ENCODE data around the gene ITGB1. TPM values are rescaled to one million over a fixed set of nuclear protein-coding genes. Genes with fewer than 3 reads are reported as not detected.

Gene ITGB1
- total RNA-seq, 2 experiments from 2014 or later = 82.4 to 82.9 TPM

- intact Hi-C loops (cut with DNase I, micrococcal nuclease) = loop anchor here in 1 of 2 experiments (10.0 kb wide), 1 partner anchor 568 kb away; no protein-coding TSS in a partner anchor
- Mint-ChIP-seq H3K27ac (peak overlapping the region; percentile 82), H3K36me3 (ENCODE audit: low read depth) (peaks cover 16% of the 10 kb centered on the region), H3K27me3 (no peaks in the 10 kb centered on the region), H3K4me3 (peak overlapping the region; percentile 90), H3K9me3 (no peaks in the 10 kb centered on the region), H3K4me1 (ENCODE audit: low read depth) (peaks cover 85% of the 10 kb centered on the region)
- peaks cover 30% of the 10 kb centered on the region for H3K4me1 ChIP-seq (ENCODE audit: insufficient read depth, low read length)
- H3K27ac ChIP-seq (ENCODE audit: low read depth in 1 of 2, low read length in 2 of 2) = no peak overlapping the region
- TF ChIP-seq CTCF (IDR thresholded peaks at IDR 0.05) = no peak
- H3K9me3 ChIP-seq (ENCODE audit: control insufficient read depth in 1 of 2, insufficient read depth in 1 of 2, low read length in 2 of 2) = no peaks in the 10 kb centered on the region
- ChIA-PET POLR2A (interaction anchor here (0.6 to 1.0 kb wide), 3 partner anchors 8 to 186 kb away, joined by 3 read pairs; no protein-coding TSS in a partner anchor), CTCF (interaction anchor here (0.6 to 1.2 kb wide), 5 partner anchors 17 to 607 kb away, joined by 3 to 5 read pairs (median 3); no protein-coding TSS in a partner anchor)
- H3K27me3 ChIP-seq (ENCODE audit: control insufficient read depth in 1 of 2, insufficient read depth in 2 of 2, low read length in 2 of 2) = no peaks in the 10 kb centered on the region
- ATAC-seq (ENCODE audit: poor library complexity) = no peak
- H3K36me3 ChIP-seq (ENCODE audit: insufficient read depth, low read length) = no peaks in the 10 kb centered on the region
- H3K4me3 ChIP-seq (ENCODE audit: low read length) = peak overlapping the region; percentile 93
- DNase-seq = no peak
Observed at GRCh38 chr10:32952541-32953276, 5.3 kb downstream of the ITGB1 start.

- Mint-ChIP-seq H3K4me3 (peak overlapping the region; percentile 30), H3K27me3 (no peaks in the 10 kb centered on the region), H3K4me1 (ENCODE audit: low read depth) (peaks cover 91% of the 10 kb centered on the region), H3K27ac (no peak overlapping the region), H3K36me3 (ENCODE audit: low read depth) (peaks cover 14% of the 10 kb centered on the region), H3K9me3 (no peaks in the 10 kb centered on the region)
- POLR2A ChIA-PET = interaction anchor here (0.7 to 1.3 kb wide), 3 partner anchors 14 to 187 kb away, joined by 3 to 4 read pairs (median 3); no protein-coding TSS in a partner anchor
- Histone ChIP-seq H3K4me1 (ENCODE audit: insufficient read depth, low read length) (peaks cover 28% of the 10 kb centered on the region), H3K4me3 (ENCODE audit: low read length) (peak overlapping the region; percentile 21), H3K27ac (ENCODE audit: low read depth in 1 of 2, low read length in 2 of 2) (no peak overlapping the region), H3K36me3 (ENCODE audit: insufficient read depth, low read length) (no peaks in the 10 kb centered on the region), H3K9me3 (ENCODE audit: control insufficient read depth in 1 of 2, insufficient read depth in 1 of 2, low read length in 2 of 2) (no peaks in the 10 kb centered on the region), H3K27me3 (ENCODE audit: control insufficient read depth in 1 of 2, insufficient read depth in 2 of 2, low read length in 2 of 2) (no peaks in the 10 kb centered on the region)
- ATAC-seq (ENCODE audit: poor library complexity) (no peak), DNase-seq (no peak)
- TF ChIP-seq CTCF (IDR thresholded peaks at IDR 0.05) = no peak
- intact Hi-C loops (cut with DNase I, micrococcal nuclease) = loop anchor here in 1 of 2 experiments (10.0 kb wide), 1 partner anchor 567 kb away; no protein-coding TSS in a partner anchor
- CTCF ChIA-PET = interaction anchor here (0.7 to 1.2 kb wide), 3 partner anchors 29 to 606 kb away, joined by 3 to 5 read pairs (median 3); no protein-coding TSS in a partner anchor
Observed at GRCh38 chr10:32952094-32952493, 5.9 kb downstream of the ITGB1 start.

- ATAC-seq (ENCODE audit: poor library complexity) (no peak), DNase-seq (no peak)
- no peaks in the 10 kb centered on the region for H3K9me3 Mint-ChIP-seq
- peak overlapping the region; percentile 47 for H3K4me3 Mint-ChIP-seq
- H3K27ac Mint-ChIP-seq = peak overlapping the region; percentile 28
- no peaks in the 10 kb centered on the region for H3K9me3 ChIP-seq (ENCODE audit: control insufficient read depth in 1 of 2, insufficient read depth in 1 of 2, low read length in 2 of 2)
- no peak for TF ChIP-seq CTCF (IDR thresholded peaks at IDR 0.05)
- CTCF ChIA-PET = interaction anchor here (0.8 kb wide), 1 partner anchor 205 kb away, joined by 3 read pairs; no protein-coding TSS in a partner anchor
- peak overlapping the region; percentile 21 for H3K4me3 ChIP-seq (ENCODE audit: low read length)
- no peaks in the 10 kb centered on the region for H3K36me3 ChIP-seq (ENCODE audit: insufficient read depth, low read length)
- POLR2A ChIA-PET = interaction anchor here (0.6 to 1.3 kb wide), 3 partner anchors 13 to 52 kb away, joined by 3 to 4 read pairs (median 3); no protein-coding TSS in a partner anchor
- peak overlapping the region in 1 of 2 donors; percentile 4 for H3K27ac ChIP-seq (ENCODE audit: low read depth in 1 of 2, low read length in 2 of 2)
- intact Hi-C loops (cut with DNase I, micrococcal nuclease) = loop anchor here in 1 of 2 experiments (10.0 kb wide), 1 partner anchor 566 kb away; no protein-coding TSS in a partner anchor
- no peaks in the 10 kb centered on the region for H3K27me3 ChIP-seq (ENCODE audit: control insufficient read depth in 1 of 2, insufficient read depth in 2 of 2, low read length in 2 of 2)
- no peaks in the 10 kb centered on the region for H3K27me3 Mint-ChIP-seq
- H3K4me1 ChIP-seq (ENCODE audit: insufficient read depth, low read length) = peaks cover 20% of the 10 kb centered on the region
- peaks cover 91% of the 10 kb centered on the region for H3K4me1 Mint-ChIP-seq (ENCODE audit: low read depth)
- peaks cover 13% of the 10 kb centered on the region for H3K36me3 Mint-ChIP-seq (ENCODE audit: low read depth)
Observed at GRCh38 chr10:32951111-32951510, 6.9 kb downstream of the ITGB1 start.
